Rectal smooth muscle tissue (tissue), 1 donor: Measurements from ENCODE around the gene GALNS.
"Not testable (repeated sequence)": the region's sequence is repeated elsewhere in the genome, so short reads cannot be mapped to it uniquely, and the experiment has no call there.

ENCODE experiments used
- H3K27ac ChIP-seq: one replicate; pipeline ENCODE4 v1.7.0; 2013; ENCODE audit warnings: low read depth, low read length, inconsistent platforms
- H3K27me3 ChIP-seq: one replicate; pipeline ENCODE4 v1.7.0; 2013; ENCODE audit warnings: low read length; ENCODE audit not compliant: control insufficient read depth, insufficient read depth
- H3K36me3 ChIP-seq: one replicate; pipeline ENCODE4 v1.7.0; 2013; ENCODE audit warnings: low read length; ENCODE audit not compliant: control insufficient read depth, insufficient read depth
- H3K4me1 ChIP-seq: one replicate; pipeline ENCODE4 v1.7.0; 2013; ENCODE audit warnings: low read length; ENCODE audit not compliant: control insufficient read depth, insufficient read depth
- H3K4me3 ChIP-seq: one replicate; pipeline ENCODE4 v1.7.0; 2013; ENCODE audit warnings: low read length
- H3K9ac ChIP-seq: one replicate; pipeline ENCODE4 v1.7.0; 2013; ENCODE audit warnings: low read length

GALNS gene

GRCh38 chr16:88831838-88832237 lies 24.9 kb downstream of the GALNS start:
- no peak overlapping the region for H3K9ac ChIP-seq
- H3K4me3 ChIP-seq, result no peak overlapping the region
- peaks cover 9% of the 10 kb centered on the region for H3K36me3 ChIP-seq
- no peak overlapping the region for H3K27ac ChIP-seq
- H3K27me3 ChIP-seq, result no peaks in the 10 kb centered on the region
- no peaks in the 10 kb centered on the region for H3K4me1 ChIP-seq

- H3K4me1 ChIP-seq, result no peaks in the 10 kb centered on the region
- no peak overlapping the region for H3K4me3 ChIP-seq
- no peak overlapping the region for H3K9ac ChIP-seq
- no peak overlapping the region for H3K27ac ChIP-seq
- H3K36me3 ChIP-seq, result peaks cover 9% of the 10 kb centered on the region
- H3K27me3 ChIP-seq, result no peaks in the 10 kb centered on the region
Observed at GRCh38 chr16:88830783-88831182, 26.0 kb downstream of the GALNS start.

- Histone ChIP-seq H3K27ac (no peak overlapping the region), H3K4me3 (no peak overlapping the region), H3K27me3 (no peaks in the 10 kb centered on the region), H3K4me1 (no peaks in the 10 kb centered on the region), H3K36me3 (peaks cover 7% of the 10 kb centered on the region), H3K9ac (no peak overlapping the region)
Observed at GRCh38 chr16:88830258-88830657, 26.5 kb downstream of the GALNS start.

GRCh38 chr16:88828711-88829110 lies 28.0 kb downstream of the GALNS start:
- H3K36me3 ChIP-seq, result peaks cover 3% of the 10 kb centered on the region
- H3K4me1 ChIP-seq, result no peaks in the 10 kb centered on the region
- H3K4me3 ChIP-seq, result no peak overlapping the region
- no peaks in the 10 kb centered on the region for H3K27me3 ChIP-seq
- no peak overlapping the region for H3K9ac ChIP-seq
- no peak overlapping the region for H3K27ac ChIP-seq

- Histone ChIP-seq H3K9ac (no peak overlapping the region), H3K27ac (no peak overlapping the region), H3K4me3 (no peak overlapping the region), H3K27me3 (no peaks in the 10 kb centered on the region), H3K4me1 (no peaks in the 10 kb centered on the region), H3K36me3 (peaks cover 7% of the 10 kb centered on the region)
Observed at GRCh38 chr16:88827727-88828126, 29.0 kb downstream of the GALNS start.

GRCh38 chr16:88826070-88826840 lies 30.5 kb downstream of the GALNS start:
- Histone ChIP-seq H3K4me1 (no peaks in the 10 kb centered on the region), H3K27ac (no peak overlapping the region), H3K36me3 (peaks cover 17% of the 10 kb centered on the region), H3K9ac (no peak overlapping the region), H3K27me3 (no peaks in the 10 kb centered on the region), H3K4me3 (no peak overlapping the region)

GRCh38 chr16:88825146-88825545 lies 31.6 kb downstream of the GALNS start:
- Histone ChIP-seq H3K27ac (no peak overlapping the region), H3K27me3 (no peaks in the 10 kb centered on the region), H3K4me1 (no peaks in the 10 kb centered on the region), H3K9ac (no peak overlapping the region), H3K4me3 (no peak overlapping the region), H3K36me3 (peaks cover 17% of the 10 kb centered on the region)

- no peaks in the 10 kb centered on the region for H3K27me3 ChIP-seq
- peaks cover 17% of the 10 kb centered on the region for H3K36me3 ChIP-seq
Observed at GRCh38 chr16:88824256-88825077, 32.3 kb downstream of the GALNS start.

GRCh38 chr16:88823646-88824045 lies 33.1 kb downstream of the GALNS start:
- not testable (repeated sequence) for H3K4me1 ChIP-seq, H3K27ac ChIP-seq, H3K9ac ChIP-seq, H3K27me3 ChIP-seq, H3K4me3 ChIP-seq
- H3K36me3 ChIP-seq, result peaks cover 17% of the 10 kb centered on the region

More at GRCh38 chr16:88824256-88825077, 32.3 kb downstream of the GALNS start:
- H3K4me3 ChIP-seq, result no peak overlapping the region
- H3K27ac ChIP-seq, result no peak overlapping the region
- H3K4me1 ChIP-seq, result no peaks in the 10 kb centered on the region
- H3K9ac ChIP-seq, result no peak overlapping the region

GRCh38 chr16:88822281-88823040 lies 34.3 kb downstream of the GALNS start:
- H3K27ac ChIP-seq, result no peak overlapping the region
- H3K36me3 ChIP-seq, result peaks cover 14% of the 10 kb centered on the region
- no peaks in the 10 kb centered on the region for H3K4me1 ChIP-seq
- H3K9ac ChIP-seq, result no peak overlapping the region
- H3K27me3 ChIP-seq, result no peaks in the 10 kb centered on the region
- no peak overlapping the region for H3K4me3 ChIP-seq

- Histone ChIP-seq H3K27ac (no peak overlapping the region), H3K9ac (no peak overlapping the region), H3K4me1 (no peaks in the 10 kb centered on the region), H3K36me3 (peaks cover 14% of the 10 kb centered on the region), H3K27me3 (no peaks in the 10 kb centered on the region), H3K4me3 (no peak overlapping the region)
Observed at GRCh38 chr16:88821168-88821850, 35.4 kb downstream of the GALNS start.
